Islet precursor cell (in vitro differentiated cells): ENCODE results near the gene LARGE1.

Source experiments
- DNase-seq: peaks from one replicate; pipeline ENCODE4 v3.0.0-alpha.2; 2018

LARGE1 gene

DNA sequence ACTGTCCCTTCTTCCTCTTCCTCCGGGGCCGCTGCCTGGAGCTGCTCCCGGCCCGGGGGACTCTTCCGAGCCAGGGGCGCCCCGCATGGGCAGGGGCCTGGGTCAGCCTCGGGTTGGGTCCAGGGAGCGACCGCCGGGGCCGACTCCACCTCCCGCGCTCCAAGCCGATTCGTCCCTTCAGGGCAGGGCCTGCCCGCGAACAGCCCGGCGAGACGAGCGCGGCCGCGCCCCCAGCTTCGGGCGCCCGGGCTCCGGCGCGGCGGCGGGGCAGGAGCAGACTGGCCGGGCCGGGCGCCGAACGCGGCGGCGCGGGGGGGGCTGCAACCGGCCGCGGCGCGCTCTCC is at the start of gene LARGE1:
Gene LARGE1, minus strand, starts transcription at position 280 of the 344 bp plus-strand sequence.
- DNase-seq, result peak; percentile 69

- DNase-seq, result no peak
Measured at GRCh38 chr22:33969045-33969444, 48.8 kb upstream of the LARGE1 start.

DNA sequence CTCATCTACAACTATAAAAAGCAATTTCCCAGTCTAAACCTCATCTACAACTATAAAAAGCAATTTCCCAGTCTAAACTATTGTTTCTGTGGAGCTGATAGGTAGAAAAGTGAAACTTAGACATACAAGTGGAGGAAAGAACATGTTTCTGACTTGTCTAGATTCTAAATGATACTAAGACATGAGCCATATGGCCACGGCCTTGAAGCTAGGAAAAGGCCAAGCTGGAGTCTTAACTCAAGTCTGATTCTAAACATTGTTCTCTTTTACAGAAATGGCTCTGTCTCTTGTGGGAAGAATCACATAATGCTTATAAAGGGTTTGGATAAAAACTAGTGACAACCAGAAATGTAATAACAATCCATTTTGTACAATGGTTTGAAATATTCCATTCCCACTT is 43.8 kb upstream of the LARGE1 start:
- DNase-seq, result no peak

GRCh38 chr22:33962409-33962808 is 42.1 kb upstream of the LARGE1 start:
- no peak for DNase-seq

DNA sequence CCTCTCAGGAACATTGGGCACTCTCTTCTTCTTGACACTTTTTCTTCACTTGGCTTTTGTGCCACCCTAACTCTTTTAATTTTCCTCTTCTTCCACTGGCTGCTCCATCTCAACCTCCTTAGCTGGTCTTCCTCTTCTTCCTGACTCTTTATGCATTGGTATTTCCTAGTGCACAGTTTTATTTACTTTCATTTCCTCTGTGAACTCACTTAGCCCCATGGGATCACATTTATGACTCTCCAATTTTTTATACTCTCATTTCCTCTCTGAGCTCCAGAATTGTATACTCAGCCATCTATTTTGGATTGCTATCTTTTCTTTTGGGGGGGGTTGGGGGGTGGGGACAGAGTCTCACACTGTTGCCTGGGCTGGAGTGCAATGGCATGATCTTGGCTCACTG is 38.5 kb upstream of the LARGE1 start:
- no peak for DNase-seq

DNA sequence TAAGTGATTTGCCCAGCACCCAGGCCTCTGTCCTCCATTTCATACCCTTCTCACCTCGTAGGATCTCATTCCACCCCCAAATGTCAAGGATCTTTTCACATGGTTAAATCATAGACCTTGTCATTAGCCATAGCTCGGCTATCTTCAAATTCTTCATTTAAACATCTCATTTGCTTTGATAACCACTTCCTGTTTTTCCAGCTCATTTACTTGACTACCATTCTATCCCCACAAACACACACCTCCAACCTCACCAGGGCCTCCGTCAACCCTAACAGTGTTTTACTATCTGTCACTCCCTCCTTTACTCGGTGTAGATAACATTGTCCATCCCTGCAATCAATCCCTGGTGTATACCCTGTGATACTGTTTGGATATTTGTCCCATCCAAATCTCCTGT is 36.8 kb upstream of the LARGE1 start:
- no peak for DNase-seq

GRCh38 chr22:33952776-33953175 is 32.5 kb upstream of the LARGE1 start:
- DNase-seq, result no peak

DNA sequence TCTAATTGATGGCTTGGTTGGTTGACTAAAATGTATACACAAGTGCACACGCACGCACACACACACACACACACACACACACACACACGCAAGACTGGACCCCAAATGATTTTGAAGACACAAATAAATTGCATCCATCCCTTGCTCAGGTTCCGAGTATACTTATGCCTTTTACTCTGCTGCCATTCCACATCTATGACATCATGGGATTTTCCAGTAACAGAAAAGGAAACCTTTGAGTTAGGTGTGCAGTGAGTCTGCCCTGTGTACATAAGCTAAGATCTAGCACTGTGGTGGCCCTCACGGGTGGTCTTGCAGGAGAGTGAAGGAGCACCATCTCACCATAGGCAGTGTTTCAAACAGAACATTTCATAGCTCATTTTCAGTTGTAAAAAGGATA is 20.5 kb upstream of the LARGE1 start:
- DNase-seq, result no peak

GRCh38 chr22:33932997-33933396 is 12.7 kb upstream of the LARGE1 start:
- DNase-seq, result no peak

- no peak for DNase-seq
Measured at GRCh38 chr22:33931406-33931805, 11.1 kb upstream of the LARGE1 start.

- no peak for DNase-seq
Measured at GRCh38 chr22:33927752-33928151, 7.5 kb upstream of the LARGE1 start.

DNA sequence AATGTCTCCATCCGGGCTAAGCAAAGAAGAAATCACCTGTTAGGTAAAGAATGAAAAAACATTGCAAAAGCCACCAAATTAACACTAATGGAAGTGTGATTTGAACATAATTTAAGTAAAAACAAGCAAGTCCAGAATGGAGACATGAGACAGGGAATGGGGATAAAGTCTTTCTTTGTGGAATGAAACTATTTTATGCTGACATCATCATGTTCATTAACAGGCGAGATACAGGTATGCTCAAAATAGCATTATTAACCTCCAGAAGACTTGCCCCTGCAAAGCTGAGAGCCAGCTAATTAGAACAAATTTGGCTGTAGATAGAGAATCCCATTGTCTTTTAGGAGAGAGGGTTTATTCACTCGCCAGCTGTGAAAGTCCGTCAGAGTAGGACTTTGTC is 4.9 kb upstream of the LARGE1 start:
- no peak for DNase-seq

DNA sequence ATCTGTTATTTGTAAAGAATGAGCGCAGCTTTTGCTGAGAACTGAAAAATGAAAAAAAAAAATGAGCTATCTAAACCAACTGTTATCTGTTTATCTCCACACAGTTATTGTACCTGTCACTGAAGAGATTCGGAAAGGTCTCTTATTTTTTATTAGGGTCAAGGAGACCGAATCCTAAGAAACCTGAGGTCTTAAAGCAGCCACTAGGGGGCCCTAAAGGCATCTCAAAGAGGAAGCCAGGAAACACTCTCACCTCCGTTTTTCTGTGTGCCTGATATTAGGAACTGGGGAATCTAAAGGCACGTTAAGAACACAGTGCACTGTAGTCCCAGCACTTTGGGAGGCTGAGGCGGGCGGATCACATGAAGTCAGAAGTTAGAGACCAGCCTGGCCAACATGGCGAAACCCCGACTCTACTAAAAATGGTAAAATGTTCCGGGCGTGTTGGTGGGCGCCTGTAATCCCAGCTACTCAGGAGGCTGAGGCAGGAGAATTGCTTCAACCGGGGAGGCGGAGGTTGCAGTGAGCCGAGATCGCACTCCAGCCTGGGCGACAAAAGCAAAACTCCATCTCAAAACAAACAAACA is 3.5 kb upstream of the LARGE1 start:
- peak; percentile 76 for DNase-seq

- no peak for DNase-seq
Measured at GRCh38 chr22:33923033-33923432, 2.8 kb upstream of the LARGE1 start.

DNA sequence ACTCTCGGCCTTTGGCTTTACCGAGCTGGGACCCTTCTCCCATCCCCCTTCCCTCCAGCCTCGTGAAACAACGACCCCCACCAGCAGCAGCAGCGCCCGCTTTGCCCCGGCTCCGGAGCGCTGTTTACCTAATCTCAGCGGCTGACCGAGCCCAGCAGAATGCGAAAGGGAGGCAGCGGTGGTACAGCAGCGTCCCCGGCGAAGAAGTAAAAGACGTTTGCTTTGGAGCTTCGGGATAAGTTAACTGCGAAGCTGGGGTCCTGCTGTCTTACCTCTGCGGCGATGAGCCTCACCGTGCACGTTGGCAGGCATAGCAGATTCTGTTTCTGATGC is 2.0 kb upstream of the LARGE1 start:
- DNase-seq, result peak; percentile 74

GRCh38 chr22:33921525-33922348 is 1.5 kb upstream of the LARGE1 start:
- DNase-seq, result peak; percentile 83

GRCh38 chr22:33920927-33921524 is 750 bp upstream of the LARGE1 start:
- peak; percentile 99 for DNase-seq

DNA sequence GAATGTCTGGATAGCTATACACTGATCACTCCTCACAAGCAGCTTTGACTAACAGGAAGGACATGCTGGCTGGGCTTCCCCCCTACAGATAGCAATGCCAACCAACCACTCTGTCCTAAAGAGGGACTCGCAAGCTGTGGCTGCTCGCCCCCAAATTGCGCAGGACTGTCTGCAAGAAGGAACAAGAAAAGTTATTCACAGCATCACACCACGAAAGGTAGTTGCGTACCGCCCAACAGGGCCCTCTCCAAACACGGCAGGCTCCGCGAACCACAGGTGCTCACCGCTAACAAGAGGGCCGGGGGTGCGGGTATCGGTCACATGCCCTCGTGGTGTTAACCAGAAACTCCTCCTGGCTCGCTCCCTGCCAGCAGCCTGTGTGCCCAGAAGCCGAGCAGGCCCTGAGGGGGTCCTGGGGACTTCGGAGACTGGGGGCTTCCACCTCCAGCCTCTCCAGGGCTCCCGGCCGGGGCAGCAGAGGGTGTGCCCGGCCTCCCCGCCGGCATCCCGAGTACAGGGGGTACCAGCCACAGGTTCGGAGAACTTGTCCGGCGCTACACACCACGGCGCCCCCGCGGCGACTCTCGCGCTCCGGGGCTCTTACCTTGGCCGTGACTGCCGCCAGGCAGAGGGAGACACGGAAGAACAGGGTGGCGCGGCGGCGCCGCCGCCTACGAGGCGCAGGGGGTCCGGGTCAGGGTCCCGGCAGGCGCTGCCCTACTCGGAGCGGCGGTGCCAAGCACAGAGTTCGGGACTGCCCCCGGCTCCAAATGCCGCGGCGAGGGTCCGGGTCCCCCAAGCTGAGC is 682 bp downstream of the LARGE1 start:
- DNase-seq, result peak; percentile 72

DNA sequence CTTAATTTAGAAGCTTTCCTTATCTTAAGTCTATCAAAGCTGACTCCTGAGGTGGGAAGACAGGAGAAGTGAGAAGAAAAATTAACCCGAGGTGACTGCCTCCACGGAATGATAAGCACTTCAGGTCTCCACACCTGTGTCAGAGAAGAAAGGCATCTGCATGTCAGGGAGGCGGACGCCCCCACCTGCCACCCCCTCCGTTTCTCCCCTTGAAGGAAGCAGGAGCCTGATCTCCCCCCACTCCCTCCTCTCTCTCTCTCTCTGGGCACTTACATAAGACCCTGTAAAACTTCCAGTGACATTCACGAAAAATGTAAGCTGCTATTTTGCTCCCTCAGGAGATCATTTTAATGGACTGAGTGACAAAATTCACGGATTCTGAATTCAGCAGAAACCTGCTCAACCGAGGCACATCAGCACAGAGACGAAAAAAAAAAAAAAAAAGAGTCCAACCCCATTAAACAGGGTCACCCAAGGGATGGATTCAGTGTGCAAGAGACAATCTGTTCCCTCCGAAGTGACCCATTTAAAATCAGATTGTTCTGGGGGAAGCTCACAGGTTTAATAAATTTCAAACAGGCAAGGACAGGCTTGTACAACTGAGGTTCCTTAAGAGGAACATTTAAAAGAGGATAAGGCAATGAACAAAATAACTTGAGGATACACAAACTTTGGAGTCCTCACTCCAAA is 1.5 kb downstream of the LARGE1 start:
- no peak for DNase-seq

GRCh38 chr22:33917744-33918406 is 2.4 kb downstream of the LARGE1 start:
- peak; percentile 57 for DNase-seq

- DNase-seq, result no peak
Measured at GRCh38 chr22:33914699-33915098, 5.6 kb downstream of the LARGE1 start.

DNA sequence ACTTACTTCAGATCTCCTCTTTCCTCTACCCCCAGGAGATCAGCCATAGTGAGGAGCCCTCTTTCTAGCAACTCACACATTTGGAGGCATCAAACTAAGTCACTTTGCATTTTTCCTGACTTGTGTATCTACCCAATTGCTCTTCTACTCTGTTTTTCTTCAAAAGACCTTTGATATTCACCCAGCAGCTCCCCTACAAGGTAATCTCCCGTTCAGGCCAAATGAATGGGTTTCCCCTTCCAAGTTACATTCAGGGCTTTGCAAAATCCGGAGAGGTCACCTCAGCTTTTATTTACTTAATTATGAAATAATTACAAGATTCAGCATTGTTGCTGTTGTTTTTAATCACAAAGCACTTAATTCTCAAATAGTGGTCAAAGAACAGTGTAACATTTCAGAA is 6.1 kb downstream of the LARGE1 start:
- no peak for DNase-seq
